ENCODE data around the gene CEBPA. TPM values are rescaled to one million over a fixed set of nuclear protein-coding genes. Genes with fewer than 3 reads are reported as not detected.

Gene CEBPA
- total RNA-seq, 2 experiments from 2014 or later = 0.84 to 1.4 TPM

- CTCF ChIA-PET = no interaction called here
- Histone ChIP-seq H3K36me3 (ENCODE audit: insufficient read depth, low read length) (no peaks in the 10 kb centered on the region), H3K4me1 (ENCODE audit: insufficient read depth, low read length) (peaks cover 20% of the 10 kb centered on the region), H3K27ac (ENCODE audit: low read depth in 1 of 2, low read length in 2 of 2) (no peak overlapping the region), H3K27me3 (ENCODE audit: control insufficient read depth in 1 of 2, insufficient read depth in 2 of 2, low read length in 2 of 2) (no peaks in the 10 kb centered on the region), H3K9me3 (ENCODE audit: control insufficient read depth in 1 of 2, insufficient read depth in 1 of 2, low read length in 2 of 2) (no peaks in the 10 kb centered on the region), H3K4me3 (ENCODE audit: low read length) (no peak overlapping the region)
- H3K9me3 Mint-ChIP-seq = no peaks in the 10 kb centered on the region
- POLR2A ChIA-PET = no interaction called here
- peaks cover 3% of the 10 kb centered on the region for H3K4me1 Mint-ChIP-seq (ENCODE audit: low read depth)
- H3K27ac Mint-ChIP-seq = no peak overlapping the region
- no peak overlapping the region for H3K4me3 Mint-ChIP-seq
- DNase-seq (no peak), ATAC-seq (ENCODE audit: poor library complexity) (no peak)
- intact Hi-C loops (cut with DNase I, micrococcal nuclease) = no loop called here
- no peaks in the 10 kb centered on the region for H3K36me3 Mint-ChIP-seq (ENCODE audit: low read depth)
- peaks cover 29% of the 10 kb centered on the region for H3K27me3 Mint-ChIP-seq
- no peak for TF ChIP-seq CTCF (IDR thresholded peaks at IDR 0.05)
Measured at GRCh38 chr19:33264881-33265445, 37.4 kb downstream of the CEBPA start.

- H3K27ac ChIP-seq (ENCODE audit: low read depth in 1 of 2, low read length in 2 of 2) = no peak overlapping the region
- no peak overlapping the region for H3K4me3 Mint-ChIP-seq
- no peak for TF ChIP-seq CTCF (IDR thresholded peaks at IDR 0.05)
- intact Hi-C loops (cut with DNase I, micrococcal nuclease) = no loop called here
- no peaks in the 10 kb centered on the region for H3K9me3 Mint-ChIP-seq
- H3K4me3 ChIP-seq (ENCODE audit: low read length) = no peak overlapping the region
- no peaks in the 10 kb centered on the region for H3K36me3 Mint-ChIP-seq (ENCODE audit: low read depth)
- no peaks in the 10 kb centered on the region for H3K36me3 ChIP-seq (ENCODE audit: insufficient read depth, low read length)
- DNase-seq (no peak), ATAC-seq (ENCODE audit: poor library complexity) (no peak)
- H3K27ac Mint-ChIP-seq = no peak overlapping the region
- POLR2A ChIA-PET = no interaction called here
- peaks cover 18% of the 10 kb centered on the region for H3K4me1 ChIP-seq (ENCODE audit: insufficient read depth, low read length)
- peaks cover 3% of the 10 kb centered on the region for H3K4me1 Mint-ChIP-seq (ENCODE audit: low read depth)
- no peaks in the 10 kb centered on the region for H3K27me3 ChIP-seq (ENCODE audit: control insufficient read depth in 1 of 2, insufficient read depth in 2 of 2, low read length in 2 of 2)
- peaks cover 0 to 3% of the 10 kb centered on the region in 2 experiments for H3K9me3 ChIP-seq (ENCODE audit: control insufficient read depth in 1 of 2, insufficient read depth in 1 of 2, low read length in 2 of 2)
- CTCF ChIA-PET = no interaction called here
- H3K27me3 Mint-ChIP-seq = peaks cover 29% of the 10 kb centered on the region
Measured at GRCh38 chr19:33263325-33264023, 38.9 kb downstream of the CEBPA start.

- ATAC-seq (ENCODE audit: poor library complexity) = no peak
- POLR2A ChIA-PET = interaction anchor here (0.7 kb wide), 1 partner anchor 255 kb away, joined by 3 read pairs; no protein-coding TSS in a partner anchor
- no peaks in the 10 kb centered on the region for H3K27me3 ChIP-seq (ENCODE audit: control insufficient read depth in 1 of 2, insufficient read depth in 2 of 2, low read length in 2 of 2)
- peaks cover 11% of the 10 kb centered on the region for H3K4me1 ChIP-seq (ENCODE audit: insufficient read depth, low read length)
- H3K27me3 Mint-ChIP-seq = peaks cover 33% of the 10 kb centered on the region
- H3K9me3 ChIP-seq (ENCODE audit: control insufficient read depth in 1 of 2, insufficient read depth in 1 of 2, low read length in 2 of 2) = peaks cover 0 to 8% of the 10 kb centered on the region in 2 experiments
- no peak overlapping the region for H3K27ac ChIP-seq (ENCODE audit: low read depth in 1 of 2, low read length in 2 of 2)
- CTCF ChIA-PET = no interaction called here
- no peak overlapping the region for H3K27ac Mint-ChIP-seq
- no peak for TF ChIP-seq CTCF (IDR thresholded peaks at IDR 0.05)
- H3K4me1 Mint-ChIP-seq (ENCODE audit: low read depth) = peaks cover 3% of the 10 kb centered on the region
- peaks cover 5% of the 10 kb centered on the region for H3K9me3 Mint-ChIP-seq
- intact Hi-C loops (cut with DNase I, micrococcal nuclease) = no loop called here
- H3K36me3 Mint-ChIP-seq (ENCODE audit: low read depth) = no peaks in the 10 kb centered on the region
- H3K36me3 ChIP-seq (ENCODE audit: insufficient read depth, low read length) = no peaks in the 10 kb centered on the region
- no peak for DNase-seq
- H3K4me3 Mint-ChIP-seq = no peak overlapping the region
- no peak overlapping the region for H3K4me3 ChIP-seq (ENCODE audit: low read length)
Measured at GRCh38 chr19:33261511-33262189, 40.7 kb downstream of the CEBPA start.

All from CD4-positive, alpha-beta T cell (primary cell).